B cell (primary cell): ENCODE data around the gene PLCL1.

Experiments
- EZH2 ChIP-seq: IDR thresholded peaks from 2 replicates; pipeline ENCODE4 v1.6.1; 2012; ENCODE audit warnings: borderline replicate concordance, low read depth, mild to moderate bottlenecking, moderate library complexity, low read length; ENCODE audit not compliant: insufficient read depth, poor library complexity, severe bottlenecking
- TF ChIP-seq, protein P1 (sequence below): fragments of 200-600 bp; IDR thresholded peaks from one replicate; pipeline ENCODE4 v1.8.0; 2022; ENCODE audit warnings: antibody characterized with exemption, mild to moderate bottlenecking

DNA sequence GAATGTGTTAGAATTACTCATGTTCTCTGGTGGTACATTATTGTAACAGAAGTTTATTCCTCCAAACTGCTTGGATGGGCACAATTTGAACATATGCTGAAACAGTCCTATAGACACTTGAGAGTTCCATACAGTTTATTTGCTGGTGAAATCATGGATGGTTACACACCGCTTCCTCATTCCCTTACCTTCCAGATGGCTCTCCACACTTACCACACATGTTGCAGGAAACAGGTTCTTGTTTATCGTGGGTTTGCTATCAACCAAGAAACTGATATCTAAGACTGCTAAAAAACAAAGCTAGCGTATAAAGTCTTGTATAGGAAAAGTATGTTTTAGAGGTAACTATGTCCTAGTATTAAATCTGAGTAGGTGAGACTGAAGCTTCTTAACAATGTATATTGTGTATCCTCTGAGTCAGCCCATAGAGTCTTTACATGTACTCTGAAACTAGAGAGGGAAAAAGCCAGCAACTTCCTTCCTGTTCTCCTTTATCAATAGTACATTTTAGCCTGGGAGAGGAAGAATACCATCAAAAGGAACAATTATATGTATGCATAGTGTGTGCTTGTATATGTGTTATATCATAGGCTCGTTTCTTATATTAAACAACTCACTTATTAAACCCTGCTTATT, 313.1 kb downstream of the PLCL1 start:
- TF ChIP-seq, protein P1, sequence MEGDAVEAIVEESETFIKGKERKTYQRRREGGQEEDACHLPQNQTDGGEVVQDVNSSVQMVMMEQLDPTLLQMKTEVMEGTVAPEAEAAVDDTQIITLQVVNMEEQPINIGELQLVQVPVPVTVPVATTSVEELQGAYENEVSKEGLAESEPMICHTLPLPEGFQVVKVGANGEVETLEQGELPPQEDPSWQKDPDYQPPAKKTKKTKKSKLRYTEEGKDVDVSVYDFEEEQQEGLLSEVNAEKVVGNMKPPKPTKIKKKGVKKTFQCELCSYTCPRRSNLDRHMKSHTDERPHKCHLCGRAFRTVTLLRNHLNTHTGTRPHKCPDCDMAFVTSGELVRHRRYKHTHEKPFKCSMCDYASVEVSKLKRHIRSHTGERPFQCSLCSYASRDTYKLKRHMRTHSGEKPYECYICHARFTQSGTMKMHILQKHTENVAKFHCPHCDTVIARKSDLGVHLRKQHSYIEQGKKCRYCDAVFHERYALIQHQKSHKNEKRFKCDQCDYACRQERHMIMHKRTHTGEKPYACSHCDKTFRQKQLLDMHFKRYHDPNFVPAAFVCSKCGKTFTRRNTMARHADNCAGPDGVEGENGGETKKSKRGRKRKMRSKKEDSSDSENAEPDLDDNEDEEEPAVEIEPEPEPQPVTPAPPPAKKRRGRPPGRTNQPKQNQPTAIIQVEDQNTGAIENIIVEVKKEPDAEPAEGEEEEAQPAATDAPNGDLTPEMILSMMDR: no peak
- no peak for TF ChIP-seq EZH2
